Neutrophil (primary cell): Measurements from ENCODE around the gene RAET1G.

Source experiments
- H3K27ac ChIP-seq: fragments of 200-600 bp; sonication (generic); 2 replicates; pipeline ENCODE4 v1.5.1; 2016; ENCODE audit warnings: mild to moderate bottlenecking, moderate library complexity
- H3K27me3 ChIP-seq: fragments of 200-600 bp; sonication (generic); 2 replicates; pipeline ENCODE4 v1.6.0; 2016; ENCODE audit warnings: mild to moderate bottlenecking
- H3K36me3 ChIP-seq: fragments of 200-600 bp; sonication (generic); 2 replicates; pipeline ENCODE4 v1.5.1; 2017
- H3K4me1 ChIP-seq, 2 experiments: fragments of 200-600 bp in 1 of 2; sonication (generic) in 1 of 2; 1 replicate in 1 of 2; 2 replicates in 1 of 2; pipeline versions ENCODE4 v1.5.1 to v1.6.1; 2013 to 2016; ENCODE audit warnings: low read depth in 1 of 2, low read length in 1 of 2, mild to moderate bottlenecking in 1 of 2, moderate library complexity in 1 of 2; ENCODE audit not compliant: control insufficient read depth in 1 of 2, insufficient read depth in 1 of 2
- H3K4me3 ChIP-seq, 2 experiments: fragments of 200-600 bp in 1 of 2; sonication (generic) in 1 of 2; 1 replicate in 1 of 2; 2 replicates in 1 of 2; pipeline ENCODE4 v1.5.1; 2013 to 2016; ENCODE audit warnings: low read depth in 1 of 2, low read length in 1 of 2, mild to moderate bottlenecking in 1 of 2, moderate library complexity in 1 of 2
- H3K9me3 ChIP-seq: fragments of 200-600 bp; sonication (generic); 2 replicates; pipeline ENCODE4 v1.5.1; 2016
- TF ChIP-seq, protein P1 (sequence below): fragments of 200-600 bp; sonication (generic); IDR thresholded peaks from 2 replicates; pipeline ENCODE4 v1.5.1; 2016; ENCODE audit warnings: antibody characterized with exemption

Gene RAET1G

DNA sequence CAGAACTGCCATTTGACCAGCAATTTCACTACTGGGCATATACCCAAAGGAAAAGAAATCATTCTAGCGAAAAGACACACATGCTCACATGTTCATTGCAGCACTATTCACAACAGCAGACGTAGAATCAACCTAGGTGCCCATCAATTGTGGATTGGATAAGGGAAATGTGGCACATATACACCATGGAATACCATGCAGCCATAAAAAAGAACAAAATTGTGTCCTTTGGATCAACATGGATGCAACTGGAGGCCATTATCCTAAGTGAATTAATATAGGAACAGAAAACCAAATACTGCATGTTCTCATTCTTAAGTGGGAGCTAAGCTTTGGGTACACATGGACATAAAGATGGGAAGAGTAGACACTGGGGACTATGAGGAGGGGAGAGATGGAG, 41.1 kb downstream of the RAET1G start:
- H3K4me1 ChIP-seq = no peaks in the 10 kb centered on the region
- H3K36me3 ChIP-seq = no peaks in the 10 kb centered on the region
- no peak overlapping the region for H3K4me3 ChIP-seq
- H3K27me3 ChIP-seq = peaks cover 68% of the 10 kb centered on the region
- H3K9me3 ChIP-seq = no peaks in the 10 kb centered on the region
- H3K27ac ChIP-seq = no peak overlapping the region
- TF ChIP-seq, protein P1, sequence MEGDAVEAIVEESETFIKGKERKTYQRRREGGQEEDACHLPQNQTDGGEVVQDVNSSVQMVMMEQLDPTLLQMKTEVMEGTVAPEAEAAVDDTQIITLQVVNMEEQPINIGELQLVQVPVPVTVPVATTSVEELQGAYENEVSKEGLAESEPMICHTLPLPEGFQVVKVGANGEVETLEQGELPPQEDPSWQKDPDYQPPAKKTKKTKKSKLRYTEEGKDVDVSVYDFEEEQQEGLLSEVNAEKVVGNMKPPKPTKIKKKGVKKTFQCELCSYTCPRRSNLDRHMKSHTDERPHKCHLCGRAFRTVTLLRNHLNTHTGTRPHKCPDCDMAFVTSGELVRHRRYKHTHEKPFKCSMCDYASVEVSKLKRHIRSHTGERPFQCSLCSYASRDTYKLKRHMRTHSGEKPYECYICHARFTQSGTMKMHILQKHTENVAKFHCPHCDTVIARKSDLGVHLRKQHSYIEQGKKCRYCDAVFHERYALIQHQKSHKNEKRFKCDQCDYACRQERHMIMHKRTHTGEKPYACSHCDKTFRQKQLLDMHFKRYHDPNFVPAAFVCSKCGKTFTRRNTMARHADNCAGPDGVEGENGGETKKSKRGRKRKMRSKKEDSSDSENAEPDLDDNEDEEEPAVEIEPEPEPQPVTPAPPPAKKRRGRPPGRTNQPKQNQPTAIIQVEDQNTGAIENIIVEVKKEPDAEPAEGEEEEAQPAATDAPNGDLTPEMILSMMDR = no peak

DNA sequence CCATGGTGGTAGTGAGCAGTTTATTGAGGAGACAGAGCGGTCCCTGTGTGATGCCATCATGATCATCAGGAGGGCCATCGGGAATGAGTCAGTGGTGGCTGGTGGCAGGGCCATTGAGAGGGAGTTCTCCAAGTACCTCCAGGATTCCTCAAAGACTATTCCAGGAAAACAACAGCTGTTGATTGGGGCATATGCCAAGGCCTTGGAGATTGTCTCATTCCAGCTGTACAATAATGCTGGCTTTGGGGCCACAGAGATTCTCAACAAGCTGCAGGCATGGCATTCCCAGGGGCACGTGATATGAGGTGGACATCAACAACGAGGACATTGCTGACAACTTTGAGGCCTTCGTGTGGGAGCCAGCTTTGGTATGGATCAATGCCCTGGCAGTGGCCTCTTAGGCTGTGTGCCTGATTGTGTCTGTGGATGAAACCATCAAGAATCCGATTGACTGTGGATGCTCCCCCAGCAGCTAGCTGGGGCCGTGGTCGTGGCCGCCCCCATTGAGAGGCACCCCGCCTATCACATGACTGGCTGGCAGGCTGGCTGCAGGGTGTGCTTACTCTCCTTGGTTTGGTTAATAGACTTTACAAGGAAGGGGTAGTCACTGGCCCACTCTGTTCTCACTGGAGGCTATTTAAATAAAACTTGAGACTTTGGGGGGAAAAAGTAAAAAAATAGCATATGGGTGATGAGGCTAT, 41.7 kb downstream of the RAET1G start:
- H3K27ac ChIP-seq = no peak overlapping the region
- no peaks in the 10 kb centered on the region for H3K9me3 ChIP-seq
- peaks cover 71% of the 10 kb centered on the region for H3K27me3 ChIP-seq
- H3K36me3 ChIP-seq = no peaks in the 10 kb centered on the region
- TF ChIP-seq, protein P1 = no peak
- H3K4me3 ChIP-seq = no peak overlapping the region
- H3K4me1 ChIP-seq = no peaks in the 10 kb centered on the region

DNA sequence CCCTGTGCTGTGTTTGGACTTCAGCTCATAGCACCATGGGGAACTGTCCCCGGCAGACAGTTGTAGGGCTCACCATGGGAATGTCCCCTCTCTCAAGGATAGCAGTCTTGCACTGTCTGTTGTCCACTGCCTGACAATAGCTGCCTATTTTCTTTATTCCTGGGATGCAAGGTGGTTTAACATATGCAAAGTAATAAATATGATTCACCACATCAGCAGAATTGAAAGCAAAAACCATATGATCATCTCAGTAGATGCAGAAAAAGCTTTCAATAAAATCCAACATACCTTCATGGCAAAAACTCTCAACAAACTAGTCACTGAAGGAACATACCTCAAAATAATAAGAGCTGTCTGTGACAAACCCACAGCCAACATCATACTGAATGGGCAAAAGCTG, 45.3 kb downstream of the RAET1G start:
- H3K27me3 ChIP-seq = peaks cover 71% of the 10 kb centered on the region
- no peaks in the 10 kb centered on the region for H3K9me3 ChIP-seq
- H3K4me3 ChIP-seq = no peak overlapping the region
- no peaks in the 10 kb centered on the region for H3K4me1 ChIP-seq
- H3K27ac ChIP-seq = no peak overlapping the region
- TF ChIP-seq, protein P1 = no peak
- H3K36me3 ChIP-seq = no peaks in the 10 kb centered on the region

DNA sequence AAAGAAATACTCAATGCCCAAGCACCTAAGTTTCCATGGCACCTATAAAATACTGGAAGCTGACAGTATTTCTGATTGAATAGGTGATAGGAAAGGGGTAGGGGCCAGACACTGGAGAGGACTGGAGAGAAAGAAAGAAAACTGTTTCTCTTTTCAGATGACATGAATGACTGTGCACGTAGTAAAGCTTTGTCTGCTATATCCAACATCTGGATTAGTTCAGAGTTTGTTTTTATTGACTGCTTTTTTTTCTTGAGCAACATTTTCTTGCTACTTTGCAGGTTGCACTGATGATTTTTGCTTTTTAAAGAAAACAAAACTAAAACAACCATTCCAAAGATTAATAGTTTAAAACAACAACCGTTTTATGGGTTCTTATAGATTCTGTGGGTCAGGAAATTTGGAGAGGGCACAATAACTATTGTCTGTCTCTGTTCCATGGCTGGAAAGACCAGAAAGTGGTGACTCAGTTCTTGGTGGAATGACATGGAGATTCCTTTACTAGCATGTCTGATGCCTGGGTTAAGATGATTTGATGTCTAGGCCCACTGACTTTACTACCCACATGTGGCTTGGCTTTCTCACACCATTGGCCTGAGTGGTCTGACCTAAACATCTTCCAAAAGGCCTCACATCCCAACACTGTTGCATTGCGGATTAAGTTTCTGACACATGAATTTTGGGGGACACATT, 46.5 kb downstream of the RAET1G start:
- TF ChIP-seq, protein P1 = no peak
- no peak overlapping the region for H3K4me3 ChIP-seq
- peaks cover 75% of the 10 kb centered on the region for H3K27me3 ChIP-seq
- no peaks in the 10 kb centered on the region for H3K9me3 ChIP-seq
- no peak overlapping the region for H3K27ac ChIP-seq
- no peaks in the 10 kb centered on the region for H3K4me1 ChIP-seq
- H3K36me3 ChIP-seq = no peaks in the 10 kb centered on the region

DNA sequence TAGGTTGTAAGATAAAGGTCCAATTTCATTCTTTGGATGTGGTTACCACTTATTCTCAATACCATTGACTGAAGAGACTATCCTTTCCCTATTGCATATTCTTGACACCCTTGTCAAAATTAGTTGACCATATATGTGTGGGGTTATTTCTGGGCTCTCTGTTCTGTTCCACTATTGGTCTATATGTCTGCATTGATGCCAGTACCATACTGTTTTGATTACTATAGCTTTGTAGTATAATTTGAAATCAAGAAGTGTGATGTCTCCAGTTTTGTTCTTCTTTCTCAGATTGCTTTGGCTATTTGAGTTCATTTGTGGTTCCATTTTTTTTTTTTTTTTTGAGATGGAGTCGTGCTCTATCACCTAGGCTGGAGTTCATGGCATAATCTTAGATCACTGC, 50.7 kb downstream of the RAET1G start:
- no peaks in the 10 kb centered on the region for H3K4me1 ChIP-seq
- H3K27me3 ChIP-seq = peaks cover 71% of the 10 kb centered on the region
- H3K27ac ChIP-seq = no peak overlapping the region
- TF ChIP-seq, protein P1 = no peak
- H3K9me3 ChIP-seq = no peaks in the 10 kb centered on the region
- H3K4me3 ChIP-seq = no peak overlapping the region
- H3K36me3 ChIP-seq = no peaks in the 10 kb centered on the region
